Caco-2 (cell line): ENCODE results near the gene FLT3. TPM values are rescaled to one million over a fixed set of nuclear protein-coding genes. Genes with fewer than 3 reads are reported as not detected.

Experiments
- BruUV-seq: library from RNA; stranded (reverse); fragments of 400-500 nt; replicated peaks from 2 replicates; lab custom pipeline; 2021; lab: Mats Ljungman, UMichigan
- CTCF ChIA-PET: fragments of 300-600 bp; sonication (Branson Sonifier 250); formaldehyde crosslinking; loops from one replicate; lab custom pipeline; 2022; ENCODE audit warnings: antibody characterized with exemption; lab: Charles Lee
- POLR2A ChIA-PET: fragments of 300-600 bp; sonication (Branson Sonifier 250); formaldehyde crosslinking; loops from one replicate; lab custom pipeline; 2022; ENCODE audit warnings: antibody characterized with exemption; lab: Charles Lee
- DNase-seq, 2 experiments: peaks; one replicate each; pipeline versions ENCODE4 v3.0.0 to v3.0.0-alpha.2; 2020 to 2022
- H3K27me3 ChIP-seq: replicated peaks from 2 replicates; pipeline ENCODE4 v1.6.0; 2011; ENCODE audit warnings: low read length; ENCODE audit not compliant: control insufficient read depth, insufficient read depth
- H3K36me3 ChIP-seq: 2 replicates; pipeline ENCODE4 v1.5.1; 2011; ENCODE audit warnings: low read length; ENCODE audit not compliant: control insufficient read depth, insufficient read depth
- H3K4me1 ChIP-seq: fragments of 250-450 bp; sonication (Bioruptor Pico); 2 replicates; pipeline ENCODE4 v1.5.1; 2020; ENCODE audit warnings: mild to moderate bottlenecking
- H3K4me3 ChIP-seq: 2 replicates; pipeline ENCODE4 v1.5.1; 2011; ENCODE audit warnings: low read depth, mild to moderate bottlenecking, control low read depth, low read length
- H3K9me3 ChIP-seq: fragments of 250-450 bp; sonication (Bioruptor Pico); 2 replicates; pipeline ENCODE4 v1.5.1; 2020; ENCODE audit warnings: mild to moderate bottlenecking, moderate library complexity
- H3K27ac Mint-ChIP-seq: one replicate; pipeline ENCODE4 v1.8.0; 2022; ENCODE audit warnings: mixed read lengths; ENCODE audit not compliant: unreplicated experiment
- H3K27me3 Mint-ChIP-seq: one replicate; pipeline ENCODE4 v1.8.0; 2022; ENCODE audit warnings: mixed read lengths; ENCODE audit not compliant: insufficient read depth, unreplicated experiment
- H3K36me3 Mint-ChIP-seq: one replicate; pipeline ENCODE4 v1.8.0; 2022; ENCODE audit warnings: mild to moderate bottlenecking, mixed read lengths; ENCODE audit not compliant: insufficient read depth, unreplicated experiment
- H3K4me1 Mint-ChIP-seq: one replicate; pipeline ENCODE4 v1.8.0; 2022; ENCODE audit warnings: low read depth, mixed read lengths; ENCODE audit not compliant: unreplicated experiment
- H3K4me3 Mint-ChIP-seq: one replicate; pipeline ENCODE4 v1.8.0; 2022; ENCODE audit warnings: mild to moderate bottlenecking, moderate library complexity, mixed read lengths; ENCODE audit not compliant: unreplicated experiment
- H3K9me3 Mint-ChIP-seq: one replicate; pipeline ENCODE4 v1.8.0; 2022; ENCODE audit warnings: mixed read lengths; ENCODE audit not compliant: unreplicated experiment
- CTCF ChIP-seq, 2 experiments: fragments of 200-600 bp in 1 of 2; IDR thresholded peaks; 1 replicate in 1 of 2; 2 replicates in 1 of 2; pipeline versions ENCODE4 v1.5.1 to v1.8.0; 2011 to 2022; ENCODE audit warnings: antibody characterized with exemption in 1 of 2, control low read depth in 1 of 2, inconsistent platforms in 1 of 2, low read depth in 1 of 2, low read length in 1 of 2, mild to moderate bottlenecking in 1 of 2, moderate library complexity in 1 of 2; ENCODE audit not compliant: insufficient read depth in 1 of 2, severe bottlenecking in 1 of 2, unreplicated experiment in 1 of 2
- intact Hi-C: fragments of 100-400 bp; cut with micrococcal nuclease; formaldehyde crosslinking; loops from one replicate; pipeline ENCODE4 v1.10.0; 2022; ENCODE audit not compliant: unreplicated experiment
- total RNA-seq: library from RNA; stranded (reverse); gene quantifications from 2 replicates; pipeline ENCODE4 v1.2.3, GENCODE V29; 2022

The FLT3 gene
- total RNA-seq, 1 experiment from 2014 or later = 0.09 TPM

GRCh38 chr13:28121224-28121623, 20.8 kb upstream of the FLT3 start:
- Mint-ChIP-seq H3K4me1 (no peaks in the 10 kb centered on the region), H3K36me3 (no peaks in the 10 kb centered on the region), H3K4me3 (no peak overlapping the region), H3K27ac (no peak overlapping the region), H3K9me3 (no peaks in the 10 kb centered on the region), H3K27me3 (no peaks in the 10 kb centered on the region)
- Histone ChIP-seq H3K27me3 (no peaks in the 10 kb centered on the region), H3K4me3 (no peak overlapping the region), H3K9me3 (no peaks in the 10 kb centered on the region), H3K36me3 (no peaks in the 10 kb centered on the region), H3K4me1 (no peaks in the 10 kb centered on the region)
- no peak for DNase-seq
- ChIA-PET POLR2A (no interaction called here), CTCF (no interaction called here)
- no peak for TF ChIP-seq CTCF (IDR thresholded peaks at IDR 0.05; ENCODE audit: insufficient read depth in 1 of 2, low read depth in 1 of 2, low read length in 1 of 2, severe bottlenecking in 1 of 2, unreplicated experiment in 1 of 2)
- BruUV-seq = no TSS peak
- intact Hi-C loops = no loop called here

DNA sequence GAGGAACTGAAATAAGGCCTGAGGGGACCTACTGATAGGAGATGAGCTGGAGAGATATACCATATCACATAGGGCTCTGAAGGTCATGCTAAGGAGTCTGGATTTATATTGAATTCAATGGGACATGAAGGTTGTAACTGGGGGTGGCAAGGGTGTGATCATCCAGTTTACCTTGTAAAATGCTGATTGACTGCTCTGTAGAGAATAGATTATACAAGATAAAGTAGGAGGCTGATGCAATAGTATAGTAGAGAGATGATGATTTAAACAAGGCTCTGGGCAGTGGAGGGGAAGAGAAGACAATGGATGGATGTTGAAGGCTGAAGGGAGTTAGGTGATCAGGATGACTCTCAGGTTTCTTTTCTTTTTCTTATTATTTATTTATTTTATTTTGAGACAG, 19.9 kb upstream of the FLT3 start:
- CTCF ChIA-PET = no interaction called here
- no peak for TF ChIP-seq CTCF (IDR thresholded peaks at IDR 0.05; ENCODE audit: insufficient read depth in 1 of 2, low read depth in 1 of 2, low read length in 1 of 2, severe bottlenecking in 1 of 2, unreplicated experiment in 1 of 2)

DNA sequence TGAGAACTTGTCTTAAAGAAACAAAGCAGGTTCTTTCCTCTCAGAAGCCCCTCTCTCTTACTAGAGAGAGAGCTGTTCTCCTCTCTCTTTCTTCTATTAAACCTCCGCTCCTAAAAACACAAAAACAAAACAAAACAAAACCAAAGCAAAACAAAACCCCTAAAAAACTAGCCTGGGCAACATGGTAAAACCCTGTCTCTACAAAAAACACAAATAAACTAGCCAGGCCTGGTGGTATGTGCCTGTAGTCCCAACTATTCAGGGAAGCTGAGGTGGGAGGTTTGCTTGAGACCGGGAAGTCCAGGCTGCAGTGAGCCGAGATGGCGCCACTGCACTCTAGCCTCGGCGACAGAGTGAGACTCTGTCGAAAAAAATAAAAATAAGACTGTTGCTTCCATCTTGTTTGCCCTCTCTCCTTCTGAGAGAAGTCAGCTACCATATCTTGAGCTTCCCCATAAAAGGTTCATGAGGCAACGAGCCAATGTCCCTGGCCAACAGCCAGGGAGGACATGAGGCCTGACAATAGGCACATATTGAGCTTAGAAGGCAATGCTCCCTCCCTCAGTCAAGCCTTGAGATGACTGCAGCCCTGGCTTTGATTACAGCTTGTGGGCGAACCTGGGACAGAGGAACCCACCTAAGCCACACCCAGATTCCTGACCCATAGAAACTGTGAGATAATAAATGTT, 17.5 kb upstream of the FLT3 start:
- BruUV-seq = no TSS peak
- Histone ChIP-seq H3K27me3 (no peaks in the 10 kb centered on the region), H3K36me3 (no peaks in the 10 kb centered on the region), H3K4me3 (no peak overlapping the region), H3K9me3 (no peaks in the 10 kb centered on the region), H3K4me1 (no peaks in the 10 kb centered on the region)
- Mint-ChIP-seq H3K4me3 (no peak overlapping the region), H3K9me3 (no peaks in the 10 kb centered on the region), H3K27me3 (no peaks in the 10 kb centered on the region), H3K27ac (no peak overlapping the region), H3K36me3 (no peaks in the 10 kb centered on the region), H3K4me1 (no peaks in the 10 kb centered on the region)
- POLR2A ChIA-PET = no interaction called here
- peak in 1 of 2 experiments; percentile 13 for DNase-seq
- CTCF ChIA-PET = interaction anchor here (0.6 kb wide), 1 partner anchor 132 kb away, joined by 4 read pairs; no protein-coding TSS in a partner anchor
- no peak for TF ChIP-seq CTCF (IDR thresholded peaks at IDR 0.05; ENCODE audit: insufficient read depth in 1 of 2, low read depth in 1 of 2, low read length in 1 of 2, severe bottlenecking in 1 of 2, unreplicated experiment in 1 of 2)
- intact Hi-C loops = no loop called here

More for the DNA sequence above, 19.9 kb upstream of the FLT3 start:
- Histone ChIP-seq H3K9me3 (no peaks in the 10 kb centered on the region), H3K27me3 (no peaks in the 10 kb centered on the region), H3K4me1 (no peaks in the 10 kb centered on the region), H3K36me3 (no peaks in the 10 kb centered on the region), H3K4me3 (no peak overlapping the region)
- no TSS peak for BruUV-seq
- Mint-ChIP-seq H3K9me3 (no peaks in the 10 kb centered on the region), H3K4me3 (no peak overlapping the region), H3K27ac (no peak overlapping the region), H3K27me3 (no peaks in the 10 kb centered on the region), H3K4me1 (no peaks in the 10 kb centered on the region), H3K36me3 (no peaks in the 10 kb centered on the region)
- DNase-seq = no peak
- POLR2A ChIA-PET = no interaction called here
- intact Hi-C loops = no loop called here
